Measurements from ENCODE around the gene FOSL2. TPM values are rescaled to one million over a fixed set of nuclear protein-coding genes. Genes with fewer than 3 reads are reported as not detected.
A peak's percentile ranks its signal among the peaks of the same experiment; 100 is the strongest.

FOSL2 gene
- total and polyA plus RNA-seq, 4 experiments from 2014 or later = 4.7 to 6.7 (median 5.8) TPM

DNA sequence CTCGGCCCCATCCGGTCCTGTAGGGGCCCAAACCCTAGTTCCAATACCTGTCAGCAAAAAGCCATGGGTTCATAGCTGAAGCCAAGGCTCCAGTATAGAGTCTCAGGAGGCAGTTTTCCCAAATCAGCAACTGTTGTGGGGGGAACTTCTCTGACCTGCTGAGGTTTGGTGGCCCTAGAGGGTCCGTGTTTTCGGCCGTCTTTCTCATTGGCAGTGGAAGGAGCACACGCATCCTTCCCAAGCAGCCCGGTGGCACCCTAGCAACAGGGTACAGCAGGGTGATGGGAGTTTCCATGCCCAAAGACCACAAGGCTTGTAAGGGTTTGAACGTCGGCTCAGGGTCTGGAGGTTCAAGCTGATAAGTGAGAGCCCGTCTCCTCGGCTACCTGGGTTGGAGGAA lies 6.6 kb downstream of the FOSL2 start:
- H3K4me1 Mint-ChIP-seq = peaks cover 19 to 65% (median 39%) of the 10 kb centered on the region in 4 donors
- peaks cover 10 to 17% of the 10 kb centered on the region in 2 donors for H3K36me3 Mint-ChIP-seq
- H3K4me3 ChIP-seq (ENCODE audit: low read length in 2 of 2) = no peak overlapping the region
- peaks cover 0 to 2% (median 0%) of the 10 kb centered on the region in 8 donors for H3K9me3 Mint-ChIP-seq
- no peaks in the 10 kb centered on the region for H3K9me3 ChIP-seq (ENCODE audit: control insufficient read depth in 1 of 2, low read length in 2 of 2)
- POLR2A ChIA-PET (ENCODE audit: partially characterized antibody) = no interaction called here
- CTCF ChIA-PET (ENCODE audit: partially characterized antibody) = no interaction called here
- peaks cover 51% of the 10 kb centered on the region for H3K4me1 ChIP-seq (ENCODE audit: insufficient read depth, low read length)
- intact Hi-C loops (cut with micrococcal nuclease) = no loop called here
- H3K36me3 ChIP-seq (ENCODE audit: insufficient read depth, low read length) = peaks cover 7% of the 10 kb centered on the region
- H3K27ac ChIP-seq (ENCODE audit: low read depth, low read length) = no peak overlapping the region
- DNase-seq = no peak
- no peaks in the 10 kb centered on the region for H3K27me3 ChIP-seq (ENCODE audit: insufficient read depth, low read length)
- H3K27me3 Mint-ChIP-seq = no peaks in the 10 kb centered on the region
- no peak overlapping the region for H3K4me3 Mint-ChIP-seq
- H3K27ac Mint-ChIP-seq = peak overlapping the region in 2 of 7 donors; percentile 35 to 57

DNA sequence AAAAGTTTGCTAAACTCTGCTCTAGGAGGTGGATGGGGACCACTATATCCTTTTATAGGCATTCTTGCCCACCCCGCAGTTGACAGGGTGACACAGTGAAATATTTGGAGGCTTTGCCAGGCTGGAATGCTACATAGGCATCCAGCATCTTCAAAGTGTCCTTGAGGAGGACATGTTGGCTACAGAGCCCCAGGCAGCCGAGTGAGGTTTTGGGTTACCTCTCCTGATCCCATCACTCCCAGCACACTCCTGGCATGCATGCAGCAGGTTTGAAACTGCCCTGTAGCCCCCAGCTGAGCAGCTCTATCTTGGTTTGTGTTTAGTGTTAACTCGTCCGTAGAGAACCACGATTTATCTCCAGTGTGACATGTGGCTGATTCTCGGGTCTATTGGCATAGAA lies 7.3 kb downstream of the FOSL2 start:
- H3K4me3 ChIP-seq (ENCODE audit: low read length in 2 of 2) = no peak overlapping the region
- Mint-ChIP-seq H3K27ac (peak overlapping the region in 2 of 7 donors; percentile 57 to 63), H3K4me1 (peaks cover 19 to 66% (median 39%) of the 10 kb centered on the region in 4 donors), H3K27me3 (no peaks in the 10 kb centered on the region), H3K4me3 (no peak overlapping the region), H3K9me3 (peaks cover 0 to 2% (median 0%) of the 10 kb centered on the region in 8 donors), H3K36me3 (peaks cover 10 to 23% of the 10 kb centered on the region in 2 donors)
- no peaks in the 10 kb centered on the region for H3K27me3 ChIP-seq (ENCODE audit: insufficient read depth, low read length)
- no peaks in the 10 kb centered on the region for H3K9me3 ChIP-seq (ENCODE audit: control insufficient read depth in 1 of 2, low read length in 2 of 2)
- ChIA-PET POLR2A (ENCODE audit: partially characterized antibody) (no interaction called here), CTCF (ENCODE audit: partially characterized antibody) (interaction anchor here (2.1 kb wide), 1 partner anchor 53 kb away, joined by 5 read pairs; no protein-coding TSS in a partner anchor)
- intact Hi-C loops (cut with micrococcal nuclease) = no loop called here
- H3K36me3 ChIP-seq (ENCODE audit: insufficient read depth, low read length) = peaks cover 13% of the 10 kb centered on the region
- DNase-seq = no peak
- no peak overlapping the region for H3K27ac ChIP-seq (ENCODE audit: low read depth, low read length)
- peaks cover 44% of the 10 kb centered on the region for H3K4me1 ChIP-seq (ENCODE audit: insufficient read depth, low read length)

DNA sequence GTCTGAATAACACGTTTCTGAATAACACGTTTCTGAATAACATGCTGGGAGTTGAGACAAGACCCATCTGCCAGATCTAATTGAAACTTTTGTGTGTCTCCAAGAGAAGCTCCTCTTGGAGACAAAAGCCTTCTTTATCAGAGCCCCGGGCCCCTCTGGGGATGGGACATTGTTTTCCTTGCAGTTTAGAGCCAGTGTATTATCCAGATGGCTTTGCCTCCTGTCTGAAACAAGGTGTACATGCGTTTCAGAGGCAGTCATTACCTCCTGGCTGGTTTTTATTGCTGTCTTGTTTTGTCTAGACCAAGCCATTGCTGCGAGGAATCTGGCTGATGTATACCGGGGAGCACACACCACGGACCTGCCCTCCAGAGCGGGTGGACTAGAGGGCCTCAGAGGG lies 7.8 kb downstream of the FOSL2 start:
- peaks cover 39% of the 10 kb centered on the region for H3K4me1 ChIP-seq (ENCODE audit: insufficient read depth, low read length)
- DNase-seq = no peak
- peak overlapping the region in 1 of 8 donors; percentile 15 for H3K4me3 Mint-ChIP-seq
- H3K9me3 ChIP-seq (ENCODE audit: control insufficient read depth in 1 of 2, low read length in 2 of 2) = no peaks in the 10 kb centered on the region
- peaks cover 10 to 28% of the 10 kb centered on the region in 2 donors for H3K36me3 Mint-ChIP-seq
- H3K27ac Mint-ChIP-seq = peak overlapping the region in 3 of 7 donors; percentile 7 to 63 (median 57)
- H3K27me3 ChIP-seq (ENCODE audit: insufficient read depth, low read length) = no peaks in the 10 kb centered on the region
- H3K9me3 Mint-ChIP-seq = peaks cover 0 to 2% (median 0%) of the 10 kb centered on the region in 8 donors
- POLR2A ChIA-PET (ENCODE audit: partially characterized antibody) = interaction anchor here (1.3 kb wide), 1 partner anchor 9 kb away, joined by 3 read pairs; no protein-coding TSS in a partner anchor
- H3K36me3 ChIP-seq (ENCODE audit: insufficient read depth, low read length) = peaks cover 17% of the 10 kb centered on the region
- CTCF ChIA-PET (ENCODE audit: partially characterized antibody) = interaction anchor here (2.1 kb wide), 1 partner anchor 53 kb away, joined by 5 read pairs; no protein-coding TSS in a partner anchor
- H3K27ac ChIP-seq (ENCODE audit: low read depth, low read length) = no peak overlapping the region
- intact Hi-C loops (cut with micrococcal nuclease) = no loop called here
- H3K27me3 Mint-ChIP-seq = no peaks in the 10 kb centered on the region
- peaks cover 19 to 71% (median 40%) of the 10 kb centered on the region in 4 donors for H3K4me1 Mint-ChIP-seq
- H3K4me3 ChIP-seq (ENCODE audit: low read length in 2 of 2) = no peak overlapping the region

DNA sequence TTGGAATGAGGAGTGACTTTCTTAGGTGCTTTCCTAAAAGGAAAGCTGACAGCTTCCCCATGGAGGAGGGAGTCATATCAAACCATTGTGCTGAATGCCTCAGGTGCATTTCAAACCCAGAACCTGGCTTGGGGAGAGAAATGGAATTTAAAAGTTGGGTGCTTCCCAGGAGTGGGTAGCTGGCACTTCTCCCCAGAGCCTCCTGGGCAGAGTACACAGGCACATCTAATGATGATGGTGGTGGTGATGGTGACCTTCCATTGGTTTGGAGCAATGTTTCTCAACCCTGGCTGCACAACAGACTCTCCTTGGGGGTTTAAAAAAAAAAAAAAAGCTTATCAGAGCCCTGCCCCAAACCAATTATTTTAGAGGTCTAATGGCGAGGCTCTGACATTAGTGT lies 8.3 kb downstream of the FOSL2 start:
- Mint-ChIP-seq H3K36me3 (peaks cover 10 to 32% of the 10 kb centered on the region in 2 donors), H3K27ac (peak overlapping the region in 1 of 7 donors; percentile 57), H3K9me3 (peaks cover 0 to 2% (median 0%) of the 10 kb centered on the region in 8 donors), H3K4me1 (peaks cover 19 to 75% (median 42%) of the 10 kb centered on the region in 4 donors), H3K4me3 (peak overlapping the region in 1 of 8 donors; percentile 15), H3K27me3 (no peaks in the 10 kb centered on the region)
- intact Hi-C loops (cut with micrococcal nuclease) = no loop called here
- no peak overlapping the region for H3K27ac ChIP-seq (ENCODE audit: low read depth, low read length)
- H3K4me1 ChIP-seq (ENCODE audit: insufficient read depth, low read length) = peaks cover 34% of the 10 kb centered on the region
- POLR2A ChIA-PET (ENCODE audit: partially characterized antibody) = interaction anchor here (0.6 to 1.5 kb wide), 4 partner anchors 8 to 51 kb away, joined by 3 to 9 read pairs (median 4); partner anchors contain the start of gene FOSL2
- no peaks in the 10 kb centered on the region for H3K27me3 ChIP-seq (ENCODE audit: insufficient read depth, low read length)
- H3K9me3 ChIP-seq (ENCODE audit: control insufficient read depth in 1 of 2, low read length in 2 of 2) = no peaks in the 10 kb centered on the region
- peaks cover 17% of the 10 kb centered on the region for H3K36me3 ChIP-seq (ENCODE audit: insufficient read depth, low read length)
- H3K4me3 ChIP-seq (ENCODE audit: low read length in 2 of 2) = no peak overlapping the region
- CTCF ChIA-PET (ENCODE audit: partially characterized antibody) = interaction anchor here (0.6 to 2.1 kb wide), 3 partner anchors 52 to 469 kb away, joined by 3 to 5 read pairs (median 3); partner anchors contain the start of gene TRMT61B
- no peak for DNase-seq

DNA sequence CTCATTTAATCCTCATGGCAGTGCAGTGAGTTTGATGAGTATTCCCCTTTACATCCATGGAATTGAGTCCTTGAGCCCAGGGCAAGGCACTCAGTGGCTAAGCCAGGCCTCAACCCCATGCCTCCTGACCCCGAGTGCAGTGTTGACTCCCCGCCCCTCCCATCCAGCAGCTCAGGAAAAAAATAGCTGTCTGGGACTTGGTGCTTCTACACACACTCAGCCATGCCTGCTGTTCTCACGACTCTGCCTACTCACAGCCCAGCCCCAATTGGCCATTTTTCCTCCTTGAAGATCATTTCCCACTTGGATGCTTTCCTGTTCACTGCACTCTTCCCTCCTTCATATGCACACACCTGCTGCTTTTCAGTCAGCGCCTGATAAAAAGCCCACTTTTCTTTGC lies 8.8 kb downstream of the FOSL2 start:
- Histone ChIP-seq H3K27me3 (ENCODE audit: insufficient read depth, low read length) (no peaks in the 10 kb centered on the region), H3K9me3 (ENCODE audit: control insufficient read depth in 1 of 2, low read length in 2 of 2) (no peaks in the 10 kb centered on the region), H3K27ac (ENCODE audit: low read depth, low read length) (no peak overlapping the region), H3K36me3 (ENCODE audit: insufficient read depth, low read length) (peaks cover 17% of the 10 kb centered on the region), H3K4me3 (ENCODE audit: low read length in 2 of 2) (no peak overlapping the region), H3K4me1 (ENCODE audit: insufficient read depth, low read length) (peaks cover 33% of the 10 kb centered on the region)
- peaks cover 0 to 2% (median 0%) of the 10 kb centered on the region in 8 donors for H3K9me3 Mint-ChIP-seq
- H3K27ac Mint-ChIP-seq = peak overlapping the region in 4 of 7 donors; percentile 6 to 77 (median 60)
- no peak for DNase-seq
- no peaks in the 10 kb centered on the region for H3K27me3 Mint-ChIP-seq
- POLR2A ChIA-PET (ENCODE audit: partially characterized antibody) = interaction anchor here (0.6 to 1.5 kb wide), 4 partner anchors 8 to 52 kb away, joined by 3 to 9 read pairs (median 4); partner anchors contain the start of gene FOSL2
- peaks cover 10 to 36% of the 10 kb centered on the region in 2 donors for H3K36me3 Mint-ChIP-seq
- intact Hi-C loops (cut with micrococcal nuclease) = no loop called here
- H3K4me3 Mint-ChIP-seq = peak overlapping the region in 2 of 8 donors; percentile 0 to 43
- H3K4me1 Mint-ChIP-seq = peaks cover 19 to 78% (median 46%) of the 10 kb centered on the region in 4 donors
- CTCF ChIA-PET (ENCODE audit: partially characterized antibody) = interaction anchor here (0.6 to 2.1 kb wide), 3 partner anchors 52 to 469 kb away, joined by 3 to 5 read pairs (median 3); partner anchors contain the start of gene TRMT61B

DNA sequence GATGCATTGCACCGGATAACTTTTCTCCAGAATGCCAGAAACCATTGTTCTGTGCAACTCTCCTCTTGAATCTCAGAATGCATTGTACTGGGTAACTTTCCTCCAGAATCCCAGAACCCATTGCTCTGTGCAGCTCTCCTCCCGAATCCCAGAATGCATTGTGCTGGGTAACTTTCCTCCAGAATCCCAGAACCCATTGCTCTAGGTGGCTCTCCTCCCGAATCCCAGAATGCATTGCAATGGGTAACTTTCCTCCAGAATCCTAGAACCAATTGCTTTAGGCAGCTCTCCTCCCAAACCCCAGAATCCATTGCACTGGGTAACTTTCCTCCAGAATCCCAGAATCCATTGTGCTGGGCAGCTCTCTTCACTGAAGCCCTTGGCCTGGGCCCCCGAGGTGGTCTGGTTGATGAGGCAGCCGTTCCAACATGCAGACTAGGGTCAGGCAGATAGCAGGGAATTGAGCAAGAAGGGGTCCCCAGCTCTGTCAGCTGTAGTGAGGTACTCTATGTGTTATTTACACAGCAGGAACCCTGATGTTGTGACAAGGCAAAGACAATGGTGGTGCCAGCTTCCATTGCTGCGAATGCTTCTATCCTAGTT lies 9.4 kb downstream of the FOSL2 start:
- Mint-ChIP-seq H3K4me1 (peaks cover 22 to 84% (median 51%) of the 10 kb centered on the region in 4 donors), H3K27ac (peak overlapping the region in 4 of 7 donors; percentile 6 to 71 (median 24)), H3K4me3 (peak overlapping the region in 3 of 8 donors; percentile 0 to 43 (median 13)), H3K27me3 (no peaks in the 10 kb centered on the region), H3K36me3 (peaks cover 10 to 43% of the 10 kb centered on the region in 2 donors), H3K9me3 (peaks cover 0 to 2% (median 0%) of the 10 kb centered on the region in 8 donors)
- Histone ChIP-seq H3K4me1 (ENCODE audit: insufficient read depth, low read length) (peaks cover 34% of the 10 kb centered on the region), H3K36me3 (ENCODE audit: insufficient read depth, low read length) (peaks cover 17% of the 10 kb centered on the region), H3K9me3 (ENCODE audit: control insufficient read depth in 1 of 2, low read length in 2 of 2) (no peaks in the 10 kb centered on the region), H3K4me3 (ENCODE audit: low read length in 2 of 2) (no peak overlapping the region), H3K27me3 (ENCODE audit: insufficient read depth, low read length) (no peaks in the 10 kb centered on the region), H3K27ac (ENCODE audit: low read depth, low read length) (no peak overlapping the region)
- no peak for DNase-seq
- intact Hi-C loops (cut with micrococcal nuclease) = no loop called here
- ChIA-PET CTCF (ENCODE audit: partially characterized antibody) (interaction anchor here (0.9 to 2.1 kb wide), 4 partner anchors 13 to 650 kb away, joined by 3 to 5 read pairs (median 3); partner anchors contain the start of gene TRMT61B), POLR2A (ENCODE audit: partially characterized antibody) (interaction anchor here (1.2 to 10.9 kb wide), 3 partner anchors 10 to 512 kb away, joined by 4 to 115 read pairs (median 9); partner anchors contain the start of genes BABAM2, FOSL2 and RBKS)

Measured in CD4-positive, alpha-beta memory T cell (primary cell).